SK-N-SH (cell line): ENCODE measurements around the gene SYNGR1. TPM values are rescaled to one million over a fixed set of nuclear protein-coding genes. Genes with fewer than 3 reads are reported as not detected.
A peak's percentile ranks its signal among the peaks of the same experiment; 100 is the strongest.
"Not testable (repeated sequence)": the region's sequence is repeated elsewhere in the genome, so short reads cannot be mapped to it uniquely, and the experiment has no call there.

Experiments
- CTCF ChIA-PET: fragments of 300-600, 350-600 bp; formaldehyde crosslinking; extraction: SDS; loops from one replicate; lab custom pipeline; 2021; lab: Yijun Ruan, JAX
- POLR2A ChIA-PET: fragments of 350-600 bp; sonication (Branson Sonifier 250); formaldehyde crosslinking; extraction: SDS; loops from one replicate; lab custom pipeline; 2020; ENCODE audit warnings: antibody characterized with exemption, inconsistent platforms; lab: Yijun Ruan, JAX
- DNase-seq: peaks from one replicate; pipeline ENCODE4 v3.0.0; 2012
- H2AFZ ChIP-seq: fragments of 200-600 bp; sonication (generic); 2 replicates; pipeline ENCODE4 v1.8.1; 2016; ENCODE audit warnings: antibody characterized with exemption, mild to moderate bottlenecking, low read depth
- H3F3A ChIP-seq: fragments of 200-600 bp; sonication (generic); replicated peaks from 2 replicates; pipeline ENCODE3; 2016; ENCODE audit warnings: antibody characterized with exemption, mild to moderate bottlenecking; ENCODE audit not compliant: insufficient read depth
- H3K27ac ChIP-seq, 2 experiments: fragments of 200-500 bp in 1 of 2; fragments of 200-600 bp in 1 of 2; sonication (Bioruptor generic) in 1 of 2; sonication (generic), shearing (Covaris generic) in 1 of 2; 2 replicates each; pipeline versions ENCODE4 v1.5.1 to v1.6.1; 2014 to 2016; ENCODE audit warnings: low read depth in 2 of 2, inconsistent platforms in 1 of 2, low read length in 1 of 2, mild to moderate bottlenecking in 1 of 2, mixed read lengths in 1 of 2
- H3K27me3 ChIP-seq: fragments of 200-600 bp; sonication (generic), shearing (Covaris generic); 2 replicates; pipeline ENCODE4 v1.6.1; 2016; ENCODE audit warnings: mixed run types; ENCODE audit not compliant: insufficient read depth
- H3K36me3 ChIP-seq, 2 experiments: fragments of 200-500 bp in 1 of 2; fragments of 200-600 bp in 1 of 2; sonication (Bioruptor generic) in 1 of 2; sonication (generic) in 1 of 2; replicated peaks in 1 of 2; 2 replicates each; pipeline versions ENCODE3 to v1.5.1; 2014 to 2016; ENCODE audit warnings: low read length in 1 of 2, mild to moderate bottlenecking in 1 of 2; ENCODE audit not compliant: insufficient read depth in 2 of 2, control insufficient read depth in 1 of 2
- H3K4me1 ChIP-seq, 2 experiments: fragments of 200-500 bp in 1 of 2; fragments of 200-600 bp in 1 of 2; sonication (Bioruptor generic) in 1 of 2; sonication (generic), shearing (Covaris generic) in 1 of 2; 2 replicates each; pipeline versions ENCODE4 v1.5.1 to v1.6.1; 2014 to 2016; ENCODE audit warnings: low read depth in 1 of 2, low read length in 1 of 2, mixed run types in 1 of 2; ENCODE audit not compliant: insufficient read depth in 2 of 2, control insufficient read depth in 1 of 2
- H3K4me2 ChIP-seq: fragments of 200-600 bp; sonication (generic), shearing (Covaris generic); 2 replicates; pipeline ENCODE4 v1.6.1; 2017; ENCODE audit warnings: mixed run types
- H3K4me3 ChIP-seq, 2 experiments: fragments of 200-500 bp in 1 of 2; fragments of 200-600 bp in 1 of 2; sonication (Bioruptor generic) in 1 of 2; sonication (generic), shearing (Covaris generic) in 1 of 2; 2 replicates each; pipeline versions ENCODE4 v1.5.1 to v1.8.1; 2014 to 2016; ENCODE audit warnings: low read depth in 2 of 2, inconsistent platforms in 1 of 2, low read length in 1 of 2, mild to moderate bottlenecking in 1 of 2, mixed read lengths in 1 of 2, moderate library complexity in 1 of 2
- H3K79me2 ChIP-seq: fragments of 200-600 bp; sonication (generic); 2 replicates; pipeline ENCODE4 v1.8.1; 2017; ENCODE audit warnings: mild to moderate bottlenecking; ENCODE audit not compliant: insufficient read depth
- H3K9ac ChIP-seq: fragments of 200-600 bp; sonication (generic); 2 replicates; pipeline ENCODE4 v1.6.1; 2017; ENCODE audit warnings: mixed run types
- H3K9me2 ChIP-seq: fragments of 200-600 bp; sonication (generic); 2 replicates; pipeline ENCODE4 v1.6.1; 2017; ENCODE audit warnings: mixed run types
- H3K9me3 ChIP-seq: fragments of 200-600 bp; sonication (generic); 2 replicates; pipeline ENCODE4 v1.6.1; 2017; ENCODE audit warnings: mixed run types, mild to moderate bottlenecking, moderate library complexity
- H4K20me1 ChIP-seq: fragments of 200-600 bp; sonication (generic); 2 replicates; pipeline ENCODE4 v1.6.1; 2017; ENCODE audit warnings: mild to moderate bottlenecking, mixed run types; ENCODE audit not compliant: insufficient read depth
- CHD2 ChIP-seq: fragments of 150-350 bp; IDR thresholded peaks from 2 replicates; pipeline ENCODE4 v1.6.1; 2018; ENCODE audit warnings: low read length; ENCODE audit not compliant: partially characterized antibody
- ELF1 ChIP-seq: IDR thresholded peaks from 2 replicates; pipeline ENCODE4 v1.4.0; 2012
- EP300 ChIP-seq, 2 experiments: IDR thresholded peaks; 2 replicates each; pipeline versions ENCODE4 v1.4.0 to v1.6.1; 2012; ENCODE audit warnings: borderline replicate concordance in 1 of 2, low read depth in 1 of 2, low read length in 1 of 2
- FOSL2 ChIP-seq: IDR thresholded peaks from 2 replicates; pipeline ENCODE4 v1.4.0; 2012; ENCODE audit warnings: low read depth, mild to moderate bottlenecking, moderate library complexity, borderline replicate concordance
- GABPA ChIP-seq: IDR thresholded peaks from 2 replicates; pipeline ENCODE4 v1.4.0; 2012; ENCODE audit warnings: low read depth, mild to moderate bottlenecking
- GATA2 ChIP-seq: sonication (generic); formaldehyde crosslinking; IDR thresholded peaks from 2 replicates; pipeline ENCODE4 v1.5.0; 2020; ENCODE audit warnings: mild to moderate bottlenecking, missing genetic modification reagents
- MXI1 ChIP-seq: IDR thresholded peaks from 2 replicates; pipeline ENCODE4 v1.6.1; 2012; ENCODE audit warnings: mild to moderate bottlenecking, low read depth, low read length, improper control_type of control experiment
- NFIC ChIP-seq: IDR thresholded peaks from 2 replicates; pipeline ENCODE4 v1.4.0; 2012; ENCODE audit warnings: borderline replicate concordance
- NRF1 ChIP-seq: IDR thresholded peaks from 2 replicates; pipeline ENCODE4 v1.6.1; 2012; ENCODE audit warnings: low read depth, mild to moderate bottlenecking, low read length
- RAD21 ChIP-seq: IDR thresholded peaks from 2 replicates; pipeline ENCODE4 v1.6.1; 2012; ENCODE audit warnings: mild to moderate bottlenecking, low read length
- RCOR1 ChIP-seq: fragments of 150-350 bp; IDR thresholded peaks from 2 replicates; pipeline ENCODE4 v1.6.1; 2017; ENCODE audit warnings: antibody characterized with exemption, low read length
- RFX5 ChIP-seq: IDR thresholded peaks from 2 replicates; pipeline ENCODE4 v1.6.1; 2012; ENCODE audit warnings: mild to moderate bottlenecking, improper control_type of control experiment, low read length
- SIN3A ChIP-seq: IDR thresholded peaks from 2 replicates; pipeline ENCODE4 v1.6.1; 2012; ENCODE audit warnings: low read depth, mild to moderate bottlenecking, low read length, moderate library complexity, borderline replicate concordance
- TAF1 ChIP-seq: IDR thresholded peaks from 2 replicates; pipeline ENCODE4 v1.6.1; 2012; ENCODE audit warnings: low read depth, mild to moderate bottlenecking, low read length, moderate library complexity, borderline replicate concordance
- YY1 ChIP-seq: IDR thresholded peaks from 2 replicates; pipeline ENCODE4 v1.4.0; 2012; ENCODE audit warnings: low read depth, mild to moderate bottlenecking
- whole genome bisulfite sequencing: methylation state at CpG from one replicate; pipeline ENCODE4 v1.1.6; 2017; ENCODE audit warnings: low lambda C conversion rate; 5-methylcytosine and 5-hydroxymethylcytosine counted together
- polyA plus RNA-seq, 3 experiments: library from polyadenylated mRNA; depleted of rRNA; stranded (reverse); fragments of >200 nt; gene quantifications; 2 replicates each; pipeline ENCODE4 v1.2.3, GENCODE V29; 2012
- TF ChIP-seq, protein P1 (sequence below): IDR thresholded peaks from 2 replicates; pipeline ENCODE4 v1.4.0; 2012; ENCODE audit warnings: low read depth, borderline replicate concordance
- TF ChIP-seq, protein P2 (sequence below): fragments of 200-600 bp; sonication (generic); IDR thresholded peaks from 2 replicates; pipeline ENCODE4 v1.6.1; 2017; ENCODE audit warnings: antibody characterized with exemption, mild to moderate bottlenecking, moderate library complexity
- TF ChIP-seq, protein P3 (sequence below): IDR thresholded peaks from 2 replicates; pipeline ENCODE4 v1.4.0; 2012; ENCODE audit warnings: low read depth, borderline replicate concordance
- TF ChIP-seq, protein P4 (sequence below): fragments of 150-350 bp; IDR thresholded peaks from 2 replicates; pipeline ENCODE4 v1.6.1; 2017; ENCODE audit warnings: antibody characterized with exemption, low read length, low read depth, borderline replicate concordance

Gene SYNGR1
- polyA plus RNA-seq, 1 of the 3 experiments (the other 2 are of a cell fraction): 18.7 TPM

DNA sequence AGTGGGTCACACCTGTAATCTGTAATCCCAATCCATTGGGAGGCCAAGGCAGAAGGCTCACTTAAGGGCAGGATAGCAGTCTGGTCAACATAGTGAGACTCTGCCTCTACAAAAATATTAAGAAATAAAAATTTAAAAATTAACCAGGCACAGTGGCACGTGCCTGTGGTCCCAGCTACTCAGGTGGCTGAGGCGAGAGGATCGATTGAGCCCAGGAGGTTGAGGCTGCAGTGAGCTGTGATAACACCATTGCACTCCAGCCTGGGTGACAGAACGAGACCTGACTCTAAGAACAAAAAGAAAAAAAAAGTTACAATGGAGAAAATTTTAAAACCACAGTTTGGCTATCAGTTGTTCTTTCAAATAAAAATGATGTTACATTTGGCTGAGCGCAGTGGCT is 13.4 kb upstream of the SYNGR1 start (continued):
- TF ChIP-seq, protein P1, sequence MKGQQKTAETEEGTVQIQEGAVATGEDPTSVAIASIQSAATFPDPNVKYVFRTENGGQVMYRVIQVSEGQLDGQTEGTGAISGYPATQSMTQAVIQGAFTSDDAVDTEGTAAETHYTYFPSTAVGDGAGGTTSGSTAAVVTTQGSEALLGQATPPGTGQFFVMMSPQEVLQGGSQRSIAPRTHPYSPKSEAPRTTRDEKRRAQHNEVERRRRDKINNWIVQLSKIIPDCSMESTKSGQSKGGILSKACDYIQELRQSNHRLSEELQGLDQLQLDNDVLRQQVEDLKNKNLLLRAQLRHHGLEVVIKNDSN: no peak

DNA sequence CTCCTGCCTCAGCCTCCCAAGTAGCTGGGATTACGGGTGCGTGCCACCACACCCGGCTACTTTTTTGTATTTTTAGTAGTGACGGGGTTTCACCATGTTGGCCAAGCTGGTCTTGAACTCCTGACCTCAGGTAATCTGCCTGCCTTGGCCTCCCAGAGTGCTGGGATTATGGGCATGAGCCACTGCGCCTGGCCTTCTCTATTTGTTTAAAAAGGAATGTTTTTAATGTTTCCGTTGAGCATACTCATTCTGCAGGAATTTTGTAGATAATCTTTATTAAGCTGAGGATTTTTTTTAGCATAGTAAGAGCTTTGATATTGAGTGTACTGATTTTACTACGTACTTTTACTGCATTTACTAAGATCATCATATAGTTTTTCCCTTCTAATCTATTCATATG is 10.0 kb upstream of the SYNGR1 start:
- H3K79me2 ChIP-seq, H3K27ac ChIP-seq, H3K27me3 ChIP-seq, H3K9me3 ChIP-seq, DNase-seq, H3F3A ChIP-seq, H3K4me3 ChIP-seq, H3K36me3 ChIP-seq, H3K9me2 ChIP-seq, CTCF ChIA-PET, H4K20me1 ChIP-seq, H2AFZ ChIP-seq, H3K4me1 ChIP-seq, H3K4me2 ChIP-seq, H3K9ac ChIP-seq: not testable (repeated sequence)
- POLR2A ChIA-PET: interaction anchor here (0.6 kb wide), 1 partner anchor 9 kb away, joined by 6 read pairs; no protein-coding TSS in a partner anchor
- WGBS: 50% methylated on average over 7 of the region's 7 CpGs
- TF ChIP-seq FOSL2: 0 out of 2 replicates have a peak, but pooled peaks have one; percentile 6

DNA sequence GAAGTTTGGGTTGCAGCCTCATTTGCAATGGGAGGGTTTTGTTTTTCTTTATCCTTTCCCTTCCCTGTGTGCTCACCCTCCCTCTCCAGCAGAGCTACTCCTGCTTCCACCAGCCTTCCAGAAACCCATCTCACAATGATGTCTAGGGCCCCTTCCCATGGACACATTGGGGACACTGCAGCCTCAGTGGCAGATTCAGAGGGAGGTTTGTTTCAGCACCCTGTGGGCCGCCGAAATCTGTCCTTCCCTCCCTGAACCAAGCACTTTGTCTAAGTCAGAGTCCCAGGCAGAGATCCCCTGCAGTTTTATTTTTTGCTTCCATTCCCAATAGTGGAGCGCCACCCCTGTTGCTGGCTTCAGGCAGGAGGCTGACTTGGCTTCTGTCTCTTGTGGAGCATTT is 8.6 kb upstream of the SYNGR1 start:
- CTCF ChIA-PET: no interaction called here

More for the DNA sequence above, 8.6 kb upstream of the SYNGR1 start:
- H3K9me3 ChIP-seq: no peaks in the 10 kb centered on the region
- DNase-seq: no peak
- H3K9ac ChIP-seq: no peak overlapping the region
- no peaks in the 10 kb centered on the region for H3K27me3 ChIP-seq
- no peaks in the 10 kb centered on the region for H3K9me2 ChIP-seq
- no peaks in the 10 kb centered on the region for H3K36me3 ChIP-seq
- no peaks in the 10 kb centered on the region; a peak in 1 of 4 replicates for H3K4me1 ChIP-seq
- no peaks in the 10 kb centered on the region for H3K79me2 ChIP-seq
- no peaks in the 10 kb centered on the region for H4K20me1 ChIP-seq
- TF ChIP-seq, protein P2, sequence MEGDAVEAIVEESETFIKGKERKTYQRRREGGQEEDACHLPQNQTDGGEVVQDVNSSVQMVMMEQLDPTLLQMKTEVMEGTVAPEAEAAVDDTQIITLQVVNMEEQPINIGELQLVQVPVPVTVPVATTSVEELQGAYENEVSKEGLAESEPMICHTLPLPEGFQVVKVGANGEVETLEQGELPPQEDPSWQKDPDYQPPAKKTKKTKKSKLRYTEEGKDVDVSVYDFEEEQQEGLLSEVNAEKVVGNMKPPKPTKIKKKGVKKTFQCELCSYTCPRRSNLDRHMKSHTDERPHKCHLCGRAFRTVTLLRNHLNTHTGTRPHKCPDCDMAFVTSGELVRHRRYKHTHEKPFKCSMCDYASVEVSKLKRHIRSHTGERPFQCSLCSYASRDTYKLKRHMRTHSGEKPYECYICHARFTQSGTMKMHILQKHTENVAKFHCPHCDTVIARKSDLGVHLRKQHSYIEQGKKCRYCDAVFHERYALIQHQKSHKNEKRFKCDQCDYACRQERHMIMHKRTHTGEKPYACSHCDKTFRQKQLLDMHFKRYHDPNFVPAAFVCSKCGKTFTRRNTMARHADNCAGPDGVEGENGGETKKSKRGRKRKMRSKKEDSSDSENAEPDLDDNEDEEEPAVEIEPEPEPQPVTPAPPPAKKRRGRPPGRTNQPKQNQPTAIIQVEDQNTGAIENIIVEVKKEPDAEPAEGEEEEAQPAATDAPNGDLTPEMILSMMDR: no peak
- no peak for TF ChIP-seq MXI1
- TF ChIP-seq NRF1: no peak
- no peak for TF ChIP-seq YY1
- TF ChIP-seq, protein P3, sequence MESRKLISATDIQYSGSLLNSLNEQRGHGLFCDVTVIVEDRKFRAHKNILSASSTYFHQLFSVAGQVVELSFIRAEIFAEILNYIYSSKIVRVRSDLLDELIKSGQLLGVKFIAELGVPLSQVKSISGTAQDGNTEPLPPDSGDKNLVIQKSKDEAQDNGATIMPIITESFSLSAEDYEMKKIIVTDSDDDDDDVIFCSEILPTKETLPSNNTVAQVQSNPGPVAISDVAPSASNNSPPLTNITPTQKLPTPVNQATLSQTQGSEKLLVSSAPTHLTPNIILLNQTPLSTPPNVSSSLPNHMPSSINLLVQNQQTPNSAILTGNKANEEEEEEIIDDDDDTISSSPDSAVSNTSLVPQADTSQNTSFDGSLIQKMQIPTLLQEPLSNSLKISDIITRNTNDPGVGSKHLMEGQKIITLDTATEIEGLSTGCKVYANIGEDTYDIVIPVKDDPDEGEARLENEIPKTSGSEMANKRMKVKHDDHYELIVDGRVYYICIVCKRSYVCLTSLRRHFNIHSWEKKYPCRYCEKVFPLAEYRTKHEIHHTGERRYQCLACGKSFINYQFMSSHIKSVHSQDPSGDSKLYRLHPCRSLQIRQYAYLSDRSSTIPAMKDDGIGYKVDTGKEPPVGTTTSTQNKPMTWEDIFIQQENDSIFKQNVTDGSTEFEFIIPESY: no peak
- TF ChIP-seq SIN3A: no peak
- TF ChIP-seq RCOR1: no peak
- no peak for TF ChIP-seq EP300 (IDR thresholded peaks at IDR 0.05; ENCODE audit: borderline replicate concordance in 1 of 2, low read depth in 1 of 2, low read length in 1 of 2)
- TF ChIP-seq, protein P4, sequence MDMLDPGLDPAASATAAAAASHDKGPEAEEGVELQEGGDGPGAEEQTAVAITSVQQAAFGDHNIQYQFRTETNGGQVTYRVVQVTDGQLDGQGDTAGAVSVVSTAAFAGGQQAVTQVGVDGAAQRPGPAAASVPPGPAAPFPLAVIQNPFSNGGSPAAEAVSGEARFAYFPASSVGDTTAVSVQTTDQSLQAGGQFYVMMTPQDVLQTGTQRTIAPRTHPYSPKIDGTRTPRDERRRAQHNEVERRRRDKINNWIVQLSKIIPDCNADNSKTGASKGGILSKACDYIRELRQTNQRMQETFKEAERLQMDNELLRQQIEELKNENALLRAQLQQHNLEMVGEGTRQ: no peak
- no peak for TF ChIP-seq CHD2
- TF ChIP-seq GABPA: no peak
- TF ChIP-seq TAF1: no peak
- TF ChIP-seq RAD21: no peak
- TF ChIP-seq ELF1: no peak
- TF ChIP-seq NFIC: no peak
- TF ChIP-seq GATA2: no peak
- no peak for TF ChIP-seq RFX5
- no peak overlapping the region for H3K27ac ChIP-seq
- H3F3A ChIP-seq: no peaks in the 10 kb centered on the region
- no peak overlapping the region for H3K4me2 ChIP-seq
- H3K4me3 ChIP-seq: no peak overlapping the region
- POLR2A ChIA-PET: no interaction called here
- WGBS: 95% methylated on average over 3 of the region's 3 CpGs
- H2AFZ ChIP-seq: no peak overlapping the region
